Measurements from ENCODE around the gene CCT8L2. TPM values are rescaled to one million over a fixed set of nuclear protein-coding genes. Genes with fewer than 3 reads are reported as not detected.
"Not testable (repeated sequence)": the region's sequence is repeated elsewhere in the genome, so short reads cannot be mapped to it uniquely, and the experiment has no call there.

CCT8L2 gene
- total and polyA plus RNA-seq, 4 donors = not detected

DNA sequence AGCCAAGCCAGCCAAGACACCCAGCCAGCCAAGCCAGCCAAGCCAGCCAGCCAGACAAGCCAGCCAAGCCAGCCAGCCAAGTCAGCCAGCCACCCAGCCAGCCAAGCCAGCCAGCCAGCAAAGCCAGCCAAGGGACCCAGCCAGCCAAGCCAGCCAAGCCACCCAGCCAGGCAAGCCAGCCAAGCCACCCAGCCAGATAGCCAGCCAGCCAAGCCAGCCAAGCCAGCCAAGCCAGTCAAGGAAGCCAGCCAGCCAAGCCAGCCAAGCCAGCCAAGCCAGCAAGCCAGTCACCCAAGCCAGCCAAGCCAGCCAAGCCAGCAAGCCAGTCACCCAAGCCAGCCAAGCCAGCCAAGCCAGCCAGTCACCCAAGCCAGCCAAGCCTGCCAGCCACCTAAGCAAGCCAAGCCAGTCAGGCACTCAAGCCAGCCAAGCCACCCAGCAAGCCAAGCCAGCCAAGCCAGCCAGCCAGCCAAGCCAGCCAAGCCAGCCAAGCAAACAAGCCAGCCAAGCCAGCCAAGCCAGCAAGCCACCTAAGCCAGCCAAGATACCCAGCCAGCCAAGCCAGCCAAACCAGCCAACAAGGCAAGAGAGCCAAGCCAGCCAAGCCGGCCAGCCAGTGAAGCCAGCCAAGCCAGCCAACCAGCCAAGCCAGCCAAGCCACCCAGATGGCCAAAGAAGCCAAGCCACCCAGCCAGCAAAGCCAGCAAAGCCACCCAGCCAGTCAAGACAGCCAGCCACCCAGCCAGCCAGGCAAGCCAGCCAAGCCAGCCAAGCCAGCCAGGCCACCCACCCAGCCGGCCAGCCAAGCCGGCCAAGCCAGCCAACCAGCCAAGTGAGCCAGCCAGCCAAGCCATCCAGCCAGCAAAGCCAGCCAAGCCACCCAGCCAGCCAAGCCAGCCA lies 33.3 kb downstream of the CCT8L2 start:
- no peak for DNase-seq (ENCODE audit: low spot score)
- H3K9me3 ChIP-seq (ENCODE audit: control insufficient read depth in 4 of 4, low read length in 3 of 4) = no peaks in the 10 kb centered on the region

GRCh38 chr22:16558376-16558945 lies 34.1 kb downstream of the CCT8L2 start:
- DNase-seq (ENCODE audit: low spot score); H3K27me3 ChIP-seq (ENCODE audit: control insufficient read depth in 4 of 4, insufficient read depth in 4 of 4, low read length in 3 of 4); H3K9me3 ChIP-seq (ENCODE audit: control insufficient read depth in 4 of 4, low read length in 3 of 4); H3K36me3 ChIP-seq (ENCODE audit: control insufficient read depth in 4 of 4, insufficient read depth in 3 of 4, low read depth in 1 of 4, low read length in 3 of 4); H3K4me3 ChIP-seq (ENCODE audit: low read depth in 1 of 3, low read length in 3 of 3); H3K9ac ChIP-seq (ENCODE audit: low read depth in 1 of 2, low read length in 2 of 2); H3K4me1 ChIP-seq (ENCODE audit: control insufficient read depth in 4 of 4, insufficient read depth in 4 of 4, low read length in 3 of 4); H3K27ac ChIP-seq (ENCODE audit: low read depth in 1 of 2, low read length in 2 of 2): not testable (repeated sequence)
- 59% methylated on average over 4 of the region's 4 CpGs for WGBS

More for the DNA sequence above, 33.3 kb downstream of the CCT8L2 start:
- Histone ChIP-seq H3K4me1 (ENCODE audit: control insufficient read depth in 4 of 4, insufficient read depth in 4 of 4, low read length in 3 of 4) (no peaks in the 10 kb centered on the region), H3K9ac (ENCODE audit: low read depth in 1 of 2, low read length in 2 of 2) (no peak overlapping the region), H3K27me3 (ENCODE audit: control insufficient read depth in 4 of 4, insufficient read depth in 4 of 4, low read length in 3 of 4) (no peaks in the 10 kb centered on the region), H3K36me3 (ENCODE audit: control insufficient read depth in 4 of 4, insufficient read depth in 3 of 4, low read depth in 1 of 4, low read length in 3 of 4) (no peaks in the 10 kb centered on the region), H3K4me3 (ENCODE audit: low read depth in 1 of 3, low read length in 3 of 3) (no peak overlapping the region), H3K27ac (ENCODE audit: low read depth in 1 of 2, low read length in 2 of 2) (no peak overlapping the region)
- 82% methylated on average over 3 of the region's 3 CpGs for WGBS
- TF ChIP-seq TAF1 (conservative IDR thresholded peaks at IDR 0.05) = no peak
- TF ChIP-seq ZBTB33 (IDR thresholded peaks at IDR 0.05) = no peak
- no peak for TF ChIP-seq FOXA1 (IDR thresholded peaks at IDR 0.05)

GRCh38 chr22:16557511-16557910 lies 35.1 kb downstream of the CCT8L2 start:
- H3K27me3 ChIP-seq (ENCODE audit: control insufficient read depth in 4 of 4, insufficient read depth in 4 of 4, low read length in 3 of 4); H3K9me3 ChIP-seq (ENCODE audit: control insufficient read depth in 4 of 4, low read length in 3 of 4); H3K4me3 ChIP-seq (ENCODE audit: low read depth in 1 of 3, low read length in 3 of 3); DNase-seq (ENCODE audit: low spot score); H3K36me3 ChIP-seq (ENCODE audit: control insufficient read depth in 4 of 4, insufficient read depth in 3 of 4, low read depth in 1 of 4, low read length in 3 of 4); H3K27ac ChIP-seq (ENCODE audit: low read depth in 1 of 2, low read length in 2 of 2); H3K4me1 ChIP-seq (ENCODE audit: control insufficient read depth in 4 of 4, insufficient read depth in 4 of 4, low read length in 3 of 4); H3K9ac ChIP-seq (ENCODE audit: low read depth in 1 of 2, low read length in 2 of 2): not testable (repeated sequence)
- 81% methylated on average over 13 of the region's 13 CpGs for WGBS

DNA sequence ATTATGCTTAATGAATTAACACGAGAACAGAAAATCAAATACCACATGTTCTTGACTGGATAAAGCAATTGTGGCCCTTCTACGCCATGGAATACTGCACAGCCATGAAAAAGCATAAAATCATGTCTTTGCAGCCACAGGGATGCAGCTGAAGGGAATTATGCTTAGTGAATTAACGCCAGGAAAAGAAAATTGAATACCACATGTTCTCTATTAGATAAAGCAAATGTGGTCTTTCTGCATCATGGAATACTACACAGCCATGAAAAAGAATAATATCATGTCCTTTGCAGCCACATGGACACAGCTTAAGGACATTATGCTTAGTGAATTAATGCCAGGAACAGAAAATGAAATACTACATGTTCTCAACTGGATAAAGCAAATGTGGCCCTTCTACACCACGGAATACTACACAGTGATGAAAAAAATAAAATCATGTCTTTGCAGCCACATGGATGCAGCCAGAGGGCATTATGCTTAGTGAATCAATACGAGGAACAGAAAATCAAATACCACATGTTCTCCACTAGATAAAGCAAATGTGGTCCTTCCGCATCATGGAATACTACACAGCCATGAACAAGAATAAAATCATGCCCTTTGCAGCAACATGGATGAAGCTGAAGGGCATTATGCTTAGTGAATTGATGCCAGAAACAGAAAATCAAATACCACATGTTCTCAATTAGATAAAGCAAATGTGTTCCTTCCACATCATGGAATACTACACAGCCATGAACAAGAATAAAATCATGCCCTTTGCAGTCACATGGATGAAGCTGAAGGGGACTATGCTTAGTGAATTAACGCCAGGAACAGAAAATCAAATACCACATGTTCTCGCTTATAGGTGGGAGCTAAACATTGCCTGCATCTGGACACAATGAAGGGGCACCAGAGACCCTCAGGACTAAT lies 37.3 kb downstream of the CCT8L2 start:
- not testable (repeated sequence) for H3K4me3 ChIP-seq (ENCODE audit: low read depth in 1 of 3, low read length in 3 of 3); DNase-seq (ENCODE audit: low spot score); H3K9ac ChIP-seq (ENCODE audit: low read depth in 1 of 2, low read length in 2 of 2); H3K4me1 ChIP-seq (ENCODE audit: control insufficient read depth in 4 of 4, insufficient read depth in 4 of 4, low read length in 3 of 4); H3K27me3 ChIP-seq (ENCODE audit: control insufficient read depth in 4 of 4, insufficient read depth in 4 of 4, low read length in 3 of 4); H3K27ac ChIP-seq (ENCODE audit: low read depth in 1 of 2, low read length in 2 of 2); H3K9me3 ChIP-seq (ENCODE audit: control insufficient read depth in 4 of 4, low read length in 3 of 4); H3K36me3 ChIP-seq (ENCODE audit: control insufficient read depth in 4 of 4, insufficient read depth in 3 of 4, low read depth in 1 of 4, low read length in 3 of 4)
- 79% methylated on average over 7 of the region's 8 CpGs for WGBS

- not testable (repeated sequence) for H3K36me3 ChIP-seq (ENCODE audit: control insufficient read depth in 4 of 4, insufficient read depth in 3 of 4, low read depth in 1 of 4, low read length in 3 of 4); H3K27ac ChIP-seq (ENCODE audit: low read depth in 1 of 2, low read length in 2 of 2); H3K4me1 ChIP-seq (ENCODE audit: control insufficient read depth in 4 of 4, insufficient read depth in 4 of 4, low read length in 3 of 4); H3K4me3 ChIP-seq (ENCODE audit: low read depth in 1 of 3, low read length in 3 of 3); H3K9ac ChIP-seq (ENCODE audit: low read depth in 1 of 2, low read length in 2 of 2); H3K27me3 ChIP-seq (ENCODE audit: control insufficient read depth in 4 of 4, insufficient read depth in 4 of 4, low read length in 3 of 4); DNase-seq (ENCODE audit: low spot score); H3K9me3 ChIP-seq (ENCODE audit: control insufficient read depth in 4 of 4, low read length in 3 of 4)
- WGBS = 76% methylated on average over 1 of the region's 1 CpG
These were observed 49.3 kb downstream of the CCT8L2 start for GRCh38 chr22:16543310-16543709.

All from liver (tissue), 9 donors.